Neural cell (in vitro differentiated cells): ENCODE results near the gene NTN4. TPM values are rescaled to one million over a fixed set of nuclear protein-coding genes. Genes with fewer than 3 reads are reported as not detected.

Experiments
- H2AFZ ChIP-seq: fragments of 200-600, 300-800 bp; sonication (generic), shearing (Covaris generic); 2 replicates; pipeline ENCODE4 v1.6.0; 2014; ENCODE audit warnings: low read depth, mild to moderate bottlenecking, antibody characterized with exemption, low read length, moderate library complexity
- H3F3A ChIP-seq: fragments of 200-600 bp; shearing (Covaris generic); 2 replicates; pipeline ENCODE4 v1.6.1; 2016; ENCODE audit warnings: mild to moderate bottlenecking, moderate library complexity, mixed read lengths, antibody characterized with exemption, low read length; ENCODE audit not compliant: insufficient read depth, poor library complexity, severe bottlenecking
- H3K27ac ChIP-seq: fragments of 200-600, 300-800 bp; sonication (generic), shearing (Covaris generic); 2 replicates; pipeline ENCODE4 v1.5.1; 2014; ENCODE audit warnings: mild to moderate bottlenecking, low read length, moderate library complexity
- H3K27me3 ChIP-seq: fragments of 300-800, 200-600 bp; sonication (generic), shearing (Covaris generic); 2 replicates; pipeline ENCODE4 v1.6.0; 2014; ENCODE audit warnings: mild to moderate bottlenecking, low read depth, low read length, moderate library complexity; ENCODE audit not compliant: insufficient read depth
- H3K36me3 ChIP-seq: fragments of 300-800, 200-600 bp; sonication (generic), shearing (Covaris generic); 2 replicates; pipeline ENCODE4 v1.5.1; 2014; ENCODE audit warnings: mild to moderate bottlenecking, antibody characterized with exemption, low read length, moderate library complexity; ENCODE audit not compliant: insufficient read depth
- H3K4me2 ChIP-seq: fragments of 300-800, 200-600 bp; sonication (generic), shearing (Covaris generic); 2 replicates; pipeline ENCODE4 v1.6.0; 2014; ENCODE audit warnings: mild to moderate bottlenecking, low read length
- H3K4me3 ChIP-seq: fragments of 300-800, 200-600 bp; sonication (generic), shearing (Covaris generic); 2 replicates; pipeline ENCODE4 v1.5.1; 2014; ENCODE audit warnings: mild to moderate bottlenecking, low read length, moderate library complexity
- H3K79me2 ChIP-seq: fragments of 200-600 bp; shearing (Covaris generic); replicated peaks from 2 replicates; pipeline ENCODE4 v1.6.0; 2014; ENCODE audit warnings: mild to moderate bottlenecking, low read length, moderate library complexity; ENCODE audit not compliant: insufficient read depth
- H3K9ac ChIP-seq: fragments of 300-800, 200-600 bp; sonication (generic), shearing (Covaris generic); 2 replicates; pipeline ENCODE4 v1.6.1; 2016; ENCODE audit warnings: mild to moderate bottlenecking, low read length, mixed read lengths
- H3K9me2 ChIP-seq: fragments of 200-600 bp; shearing (Covaris generic); 2 replicates; pipeline ENCODE4 v1.6.1; 2016; ENCODE audit warnings: mild to moderate bottlenecking, low read length, mixed read lengths; ENCODE audit not compliant: insufficient read depth
- H3K9me3 ChIP-seq: fragments of 200-600, 300-800 bp; sonication (generic), shearing (Covaris generic); 2 replicates; pipeline ENCODE4 v1.6.1; 2016; ENCODE audit warnings: mild to moderate bottlenecking, mixed run types, low read length, moderate library complexity, mixed read lengths
- H4K20me1 ChIP-seq: fragments of 200-600 bp; shearing (Covaris generic); 2 replicates; pipeline ENCODE4 v1.6.1; 2016; ENCODE audit warnings: mild to moderate bottlenecking, mixed run types; ENCODE audit not compliant: insufficient read depth
- EP300 ChIP-seq: fragments of 450-650 bp; conservative IDR thresholded peaks from 2 replicates; pipeline ENCODE4 v1.6.1; 2014; ENCODE audit warnings: antibody characterized with exemption, mild to moderate bottlenecking, moderate library complexity; ENCODE audit not compliant: poor library complexity, severe bottlenecking
- EZH2 ChIP-seq: fragments of 200-600, 300-800 bp; shearing (Covaris generic), sonication (generic); IDR thresholded peaks from 2 replicates; pipeline ENCODE4 v1.6.1; 2014; ENCODE audit warnings: antibody characterized with exemption, low read length, borderline replicate concordance, mild to moderate bottlenecking; ENCODE audit not compliant: insufficient read depth, poor library complexity, severe bottlenecking
- MXI1 ChIP-seq: fragments of 450-650 bp; conservative IDR thresholded peaks from 2 replicates; pipeline ENCODE4 v1.6.1; 2014; ENCODE audit warnings: antibody characterized with exemption, mild to moderate bottlenecking; ENCODE audit not compliant: poor library complexity, severe bottlenecking
- POLR2AphosphoS5 ChIP-seq: IDR thresholded peaks from 2 replicates; pipeline ENCODE4 v1.6.1; 2012
- RAD21 ChIP-seq: fragments of 450-650 bp; conservative IDR thresholded peaks from 2 replicates; pipeline ENCODE4 v1.6.1; 2014; ENCODE audit warnings: antibody characterized with exemption, mild to moderate bottlenecking, moderate library complexity
- SMC3 ChIP-seq: fragments of 450-650 bp; conservative IDR thresholded peaks from 2 replicates; pipeline ENCODE4 v1.6.1; 2014; ENCODE audit warnings: antibody characterized with exemption, mild to moderate bottlenecking, moderate library complexity; ENCODE audit not compliant: poor library complexity
- TAF1 ChIP-seq: IDR thresholded peaks from 2 replicates; pipeline ENCODE4 v1.6.1; 2012; ENCODE audit warnings: low read depth
- polyA plus RNA-seq: library from polyadenylated mRNA; depleted of rRNA; stranded (reverse); fragments of >200 nt; gene quantifications from 2 replicates; pipeline ENCODE4 v1.2.3, GENCODE V29; 2014
- TF ChIP-seq, protein P1 (sequence below): IDR thresholded peaks from 2 replicates; pipeline ENCODE4 v1.6.1; 2012; ENCODE audit warnings: borderline replicate concordance
- TF ChIP-seq, protein P2 (sequence below): fragments of 450-650 bp; IDR thresholded peaks from 2 replicates; pipeline ENCODE4 v1.5.1; 2014; ENCODE audit warnings: antibody characterized with exemption, mild to moderate bottlenecking, moderate library complexity; ENCODE audit not compliant: poor library complexity, severe bottlenecking

NTN4 gene
- polyA plus RNA-seq, 1 donor from 2014 or later = 12.4 TPM

DNA sequence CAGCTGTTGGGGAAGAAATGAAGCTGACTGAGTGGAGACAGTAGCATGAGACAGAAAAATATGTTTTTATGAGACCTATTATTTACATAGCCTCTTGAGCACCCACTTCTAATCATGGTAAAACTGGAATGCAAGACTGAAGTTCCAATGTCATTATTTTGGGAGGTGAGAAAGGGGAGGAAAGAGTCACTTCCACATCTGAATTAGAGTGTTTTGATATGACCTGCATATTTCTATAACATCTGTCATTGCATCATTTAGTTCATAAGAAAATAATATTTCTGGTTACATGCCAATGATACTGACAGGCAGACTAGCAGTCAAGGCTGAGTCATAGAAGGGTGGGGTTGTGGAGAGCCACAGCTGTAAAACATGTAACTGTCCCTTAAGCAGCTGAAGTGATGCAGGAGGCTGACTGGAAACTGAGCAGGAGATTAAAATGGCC lies 26.7 kb downstream of the NTN4 start:
- H3K27ac ChIP-seq = no peak overlapping the region
- no peaks in the 10 kb centered on the region for H3F3A ChIP-seq
- H2AFZ ChIP-seq = no peak overlapping the region
- no peak overlapping the region for H3K9ac ChIP-seq
- no peaks in the 10 kb centered on the region for H4K20me1 ChIP-seq
- no peaks in the 10 kb centered on the region for H3K9me2 ChIP-seq
- H3K79me2 ChIP-seq = no peaks in the 10 kb centered on the region
- H3K4me2 ChIP-seq = no peak overlapping the region
- H3K36me3 ChIP-seq = no peaks in the 10 kb centered on the region
- H3K4me3 ChIP-seq = no peak overlapping the region
- H3K27me3 ChIP-seq = no peaks in the 10 kb centered on the region
- peaks cover under 1% of the 10 kb centered on the region for H3K9me3 ChIP-seq
- TF ChIP-seq TAF1 (no peak), RAD21 (no peak), POLR2AphosphoS5 (no peak), EZH2 (no peak), EP300 (no peak), SMC3 (no peak), MXI1 (no peak)
- TF ChIP-seq, protein P1, sequence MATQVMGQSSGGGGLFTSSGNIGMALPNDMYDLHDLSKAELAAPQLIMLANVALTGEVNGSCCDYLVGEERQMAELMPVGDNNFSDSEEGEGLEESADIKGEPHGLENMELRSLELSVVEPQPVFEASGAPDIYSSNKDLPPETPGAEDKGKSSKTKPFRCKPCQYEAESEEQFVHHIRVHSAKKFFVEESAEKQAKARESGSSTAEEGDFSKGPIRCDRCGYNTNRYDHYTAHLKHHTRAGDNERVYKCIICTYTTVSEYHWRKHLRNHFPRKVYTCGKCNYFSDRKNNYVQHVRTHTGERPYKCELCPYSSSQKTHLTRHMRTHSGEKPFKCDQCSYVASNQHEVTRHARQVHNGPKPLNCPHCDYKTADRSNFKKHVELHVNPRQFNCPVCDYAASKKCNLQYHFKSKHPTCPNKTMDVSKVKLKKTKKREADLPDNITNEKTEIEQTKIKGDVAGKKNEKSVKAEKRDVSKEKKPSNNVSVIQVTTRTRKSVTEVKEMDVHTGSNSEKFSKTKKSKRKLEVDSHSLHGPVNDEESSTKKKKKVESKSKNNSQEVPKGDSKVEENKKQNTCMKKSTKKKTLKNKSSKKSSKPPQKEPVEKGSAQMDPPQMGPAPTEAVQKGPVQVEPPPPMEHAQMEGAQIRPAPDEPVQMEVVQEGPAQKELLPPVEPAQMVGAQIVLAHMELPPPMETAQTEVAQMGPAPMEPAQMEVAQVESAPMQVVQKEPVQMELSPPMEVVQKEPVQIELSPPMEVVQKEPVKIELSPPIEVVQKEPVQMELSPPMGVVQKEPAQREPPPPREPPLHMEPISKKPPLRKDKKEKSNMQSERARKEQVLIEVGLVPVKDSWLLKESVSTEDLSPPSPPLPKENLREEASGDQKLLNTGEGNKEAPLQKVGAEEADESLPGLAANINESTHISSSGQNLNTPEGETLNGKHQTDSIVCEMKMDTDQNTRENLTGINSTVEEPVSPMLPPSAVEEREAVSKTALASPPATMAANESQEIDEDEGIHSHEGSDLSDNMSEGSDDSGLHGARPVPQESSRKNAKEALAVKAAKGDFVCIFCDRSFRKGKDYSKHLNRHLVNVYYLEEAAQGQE = no peak
- TF ChIP-seq, protein P2, sequence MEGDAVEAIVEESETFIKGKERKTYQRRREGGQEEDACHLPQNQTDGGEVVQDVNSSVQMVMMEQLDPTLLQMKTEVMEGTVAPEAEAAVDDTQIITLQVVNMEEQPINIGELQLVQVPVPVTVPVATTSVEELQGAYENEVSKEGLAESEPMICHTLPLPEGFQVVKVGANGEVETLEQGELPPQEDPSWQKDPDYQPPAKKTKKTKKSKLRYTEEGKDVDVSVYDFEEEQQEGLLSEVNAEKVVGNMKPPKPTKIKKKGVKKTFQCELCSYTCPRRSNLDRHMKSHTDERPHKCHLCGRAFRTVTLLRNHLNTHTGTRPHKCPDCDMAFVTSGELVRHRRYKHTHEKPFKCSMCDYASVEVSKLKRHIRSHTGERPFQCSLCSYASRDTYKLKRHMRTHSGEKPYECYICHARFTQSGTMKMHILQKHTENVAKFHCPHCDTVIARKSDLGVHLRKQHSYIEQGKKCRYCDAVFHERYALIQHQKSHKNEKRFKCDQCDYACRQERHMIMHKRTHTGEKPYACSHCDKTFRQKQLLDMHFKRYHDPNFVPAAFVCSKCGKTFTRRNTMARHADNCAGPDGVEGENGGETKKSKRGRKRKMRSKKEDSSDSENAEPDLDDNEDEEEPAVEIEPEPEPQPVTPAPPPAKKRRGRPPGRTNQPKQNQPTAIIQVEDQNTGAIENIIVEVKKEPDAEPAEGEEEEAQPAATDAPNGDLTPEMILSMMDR = no peak

DNA sequence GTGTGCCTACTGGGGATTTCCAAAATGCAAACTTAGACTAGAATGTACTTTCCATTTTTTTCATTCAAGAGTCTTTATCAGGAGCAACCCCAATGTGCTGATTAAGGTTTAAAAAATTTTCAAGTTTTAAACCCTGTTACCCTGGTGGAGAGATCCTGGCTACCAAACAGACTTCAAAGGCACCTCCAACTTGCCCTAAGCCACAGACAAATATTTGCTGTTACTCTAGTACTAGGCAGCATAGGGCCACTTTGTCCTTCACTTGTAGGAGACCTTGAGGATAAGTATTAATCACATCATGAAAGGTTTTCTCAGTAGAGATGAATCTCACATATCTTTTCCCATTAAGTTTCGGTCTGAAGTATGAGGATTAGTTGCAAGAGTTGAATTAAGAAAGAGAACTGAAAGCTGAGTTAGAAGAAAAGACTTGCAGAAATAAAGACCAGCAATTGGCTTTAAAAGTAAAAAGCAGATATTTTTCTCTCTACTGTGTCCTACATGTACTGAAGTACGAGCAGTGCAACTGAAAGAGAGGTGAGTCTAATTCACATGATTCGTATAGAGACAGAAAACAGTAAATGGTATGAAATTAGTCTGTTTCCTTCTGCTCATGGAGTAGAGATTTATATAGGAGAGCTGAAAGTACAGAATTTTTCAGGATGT lies 28.3 kb downstream of the NTN4 start:
- no peaks in the 10 kb centered on the region for H3K9me2 ChIP-seq
- peaks cover 4% of the 10 kb centered on the region for H3K9me3 ChIP-seq
- no peaks in the 10 kb centered on the region for H3F3A ChIP-seq
- no peak overlapping the region for H3K9ac ChIP-seq
- no peak overlapping the region for H3K27ac ChIP-seq
- no peak overlapping the region for H3K4me2 ChIP-seq
- no peaks in the 10 kb centered on the region for H3K27me3 ChIP-seq
- H3K79me2 ChIP-seq = no peaks in the 10 kb centered on the region
- TF ChIP-seq POLR2AphosphoS5 (no peak), MXI1 (no peak), SMC3 (no peak), TAF1 (no peak), RAD21 (no peak), EZH2 (no peak), EP300 (no peak)
- TF ChIP-seq, protein P2 = no peak
- TF ChIP-seq, protein P1 = no peak
- H3K36me3 ChIP-seq = no peaks in the 10 kb centered on the region
- H4K20me1 ChIP-seq = no peaks in the 10 kb centered on the region
- H2AFZ ChIP-seq = no peak overlapping the region
- no peak overlapping the region for H3K4me3 ChIP-seq
